ENCODE measurements around the gene TM9SF3. TPM values are rescaled to one million over a fixed set of nuclear protein-coding genes. Genes with fewer than 3 reads are reported as not detected.

TM9SF3 gene
- total and polyA plus RNA-seq, 2 of the 4 experiments (the other 2 are of a cell fraction) = 33.7 to 61.8 TPM

DNA sequence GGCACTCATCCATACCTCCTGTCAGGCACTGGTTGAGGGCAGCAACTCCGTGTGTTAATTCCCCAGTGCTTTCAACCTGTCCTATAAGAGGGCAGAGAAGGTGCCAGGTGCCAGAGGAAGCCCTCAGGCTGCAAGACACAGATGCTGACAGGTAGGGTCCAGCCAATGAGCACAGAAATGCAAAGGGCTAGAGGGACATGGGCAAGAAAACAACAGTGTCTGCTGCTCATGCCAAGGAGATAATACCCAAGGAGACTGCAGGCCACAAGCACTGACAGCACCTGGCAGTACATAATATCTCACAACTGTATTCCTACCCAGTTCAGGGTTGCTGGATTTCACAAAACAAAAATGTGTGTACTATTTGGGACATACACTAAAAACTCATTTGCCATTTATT lies 38.4 kb upstream of the TM9SF3 start:
- ATAC-seq (ENCODE audit: low read depth) (no peak), DNase-seq (no peak)
- Histone ChIP-seq H2BK15ac (ENCODE audit: low read depth, low read length) (no peak overlapping the region), H3K9me3 (ENCODE audit: control insufficient read depth, insufficient read depth, low read length) (no peaks in the 10 kb centered on the region), H3K4me2 (ENCODE audit: low read depth, low read length) (no peak overlapping the region), H2AK9ac (replicated peaks; ENCODE audit: low read depth, low read length, poor library complexity) (no peak overlapping the region), H2BK20ac (ENCODE audit: low read depth, low read length) (no peak overlapping the region), H3K18ac (ENCODE audit: low read depth, low read length) (no peak overlapping the region), H4K91ac (ENCODE audit: insufficient read depth, low read depth, low read length) (no peak overlapping the region), H3K79me1 (ENCODE audit: low read depth in 1 of 2, low read length in 2 of 2) (no peaks in the 10 kb centered on the region), H3K27ac (ENCODE audit: insufficient read depth, low read length) (no peak overlapping the region), H3K36me3 (ENCODE audit: control insufficient read depth, insufficient read depth, low read length) (no peaks in the 10 kb centered on the region), H2AK5ac (ENCODE audit: low read depth, low read length) (no peak overlapping the region), H3K14ac (replicated peaks; ENCODE audit: low read depth, low read length) (no peak overlapping the region), H3K27me3 (ENCODE audit: control insufficient read depth, insufficient read depth, low read length) (peaks cover 14% of the 10 kb centered on the region), H4K5ac (ENCODE audit: low read depth, low read length) (no peak overlapping the region), H3K9ac (ENCODE audit: low read depth, low read length) (no peak overlapping the region), H3K23ac (ENCODE audit: low read depth, low read length) (no peak overlapping the region), H2AFZ (replicated peaks; ENCODE audit: low read length, poor library complexity) (no peak overlapping the region), H3K4me1 (ENCODE audit: control insufficient read depth, insufficient read depth, low read length) (no peaks in the 10 kb centered on the region), H3K9me1 (ENCODE audit: insufficient read depth, low read length) (no peaks in the 10 kb centered on the region), H4K8ac (ENCODE audit: low read depth in 2 of 2, low read length in 2 of 2) (no peak overlapping the region), H3K4me3 (ENCODE audit: insufficient read depth, low read depth, low read length) (no peak overlapping the region), H2BK120ac (ENCODE audit: low read depth, low read length) (no peak overlapping the region), H3K4ac (ENCODE audit: low read depth, low read length) (no peak overlapping the region), H3K56ac (ENCODE audit: extremely low read depth, insufficient read depth, low read length) (no peak overlapping the region), H2BK5ac (ENCODE audit: low read depth, low read length, poor library complexity, severe bottlenecking) (no peak overlapping the region), H4K20me1 (ENCODE audit: insufficient read depth, low read length) (no peaks in the 10 kb centered on the region)
- TF ChIP-seq, protein P1, sequence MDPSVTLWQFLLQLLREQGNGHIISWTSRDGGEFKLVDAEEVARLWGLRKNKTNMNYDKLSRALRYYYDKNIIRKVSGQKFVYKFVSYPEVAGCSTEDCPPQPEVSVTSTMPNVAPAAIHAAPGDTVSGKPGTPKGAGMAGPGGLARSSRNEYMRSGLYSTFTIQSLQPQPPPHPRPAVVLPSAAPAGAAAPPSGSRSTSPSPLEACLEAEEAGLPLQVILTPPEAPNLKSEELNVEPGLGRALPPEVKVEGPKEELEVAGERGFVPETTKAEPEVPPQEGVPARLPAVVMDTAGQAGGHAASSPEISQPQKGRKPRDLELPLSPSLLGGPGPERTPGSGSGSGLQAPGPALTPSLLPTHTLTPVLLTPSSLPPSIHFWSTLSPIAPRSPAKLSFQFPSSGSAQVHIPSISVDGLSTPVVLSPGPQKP (IDR thresholded peaks at IDR 0.05; ENCODE audit: borderline replicate concordance, low read depth, low read length) = no peak
- TF ChIP-seq RCOR1 (IDR thresholded peaks at IDR 0.05; ENCODE audit: insufficient replicate concordance, low read length) = no peak
- no peak for TF ChIP-seq SMC3 (IDR thresholded peaks at IDR 0.05; ENCODE audit: low read depth, low read length)
- no peak for TF ChIP-seq NFE2L2 (IDR thresholded peaks at IDR 0.05; ENCODE audit: low read depth, low read length)
- TF ChIP-seq, protein P2, sequence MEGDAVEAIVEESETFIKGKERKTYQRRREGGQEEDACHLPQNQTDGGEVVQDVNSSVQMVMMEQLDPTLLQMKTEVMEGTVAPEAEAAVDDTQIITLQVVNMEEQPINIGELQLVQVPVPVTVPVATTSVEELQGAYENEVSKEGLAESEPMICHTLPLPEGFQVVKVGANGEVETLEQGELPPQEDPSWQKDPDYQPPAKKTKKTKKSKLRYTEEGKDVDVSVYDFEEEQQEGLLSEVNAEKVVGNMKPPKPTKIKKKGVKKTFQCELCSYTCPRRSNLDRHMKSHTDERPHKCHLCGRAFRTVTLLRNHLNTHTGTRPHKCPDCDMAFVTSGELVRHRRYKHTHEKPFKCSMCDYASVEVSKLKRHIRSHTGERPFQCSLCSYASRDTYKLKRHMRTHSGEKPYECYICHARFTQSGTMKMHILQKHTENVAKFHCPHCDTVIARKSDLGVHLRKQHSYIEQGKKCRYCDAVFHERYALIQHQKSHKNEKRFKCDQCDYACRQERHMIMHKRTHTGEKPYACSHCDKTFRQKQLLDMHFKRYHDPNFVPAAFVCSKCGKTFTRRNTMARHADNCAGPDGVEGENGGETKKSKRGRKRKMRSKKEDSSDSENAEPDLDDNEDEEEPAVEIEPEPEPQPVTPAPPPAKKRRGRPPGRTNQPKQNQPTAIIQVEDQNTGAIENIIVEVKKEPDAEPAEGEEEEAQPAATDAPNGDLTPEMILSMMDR (conservative IDR thresholded peaks at IDR 0.05; ENCODE audit: low read depth, low read length) = no peak
- TF ChIP-seq RFX5 (IDR thresholded peaks at IDR 0.05; ENCODE audit: low read depth, low read length) = no peak
- TF ChIP-seq, protein P3, sequence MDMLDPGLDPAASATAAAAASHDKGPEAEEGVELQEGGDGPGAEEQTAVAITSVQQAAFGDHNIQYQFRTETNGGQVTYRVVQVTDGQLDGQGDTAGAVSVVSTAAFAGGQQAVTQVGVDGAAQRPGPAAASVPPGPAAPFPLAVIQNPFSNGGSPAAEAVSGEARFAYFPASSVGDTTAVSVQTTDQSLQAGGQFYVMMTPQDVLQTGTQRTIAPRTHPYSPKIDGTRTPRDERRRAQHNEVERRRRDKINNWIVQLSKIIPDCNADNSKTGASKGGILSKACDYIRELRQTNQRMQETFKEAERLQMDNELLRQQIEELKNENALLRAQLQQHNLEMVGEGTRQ (IDR thresholded peaks at IDR 0.05; ENCODE audit: low read depth, low read length) = no peak
- TF ChIP-seq MXI1 (IDR thresholded peaks at IDR 0.05; ENCODE audit: borderline replicate concordance, low read depth, low read length) = no peak
- no peak for TF ChIP-seq RAD21 (IDR thresholded peaks at IDR 0.05; ENCODE audit: low read length)
- TF ChIP-seq POLR2A (IDR thresholded peaks at IDR 0.05; ENCODE audit: low read depth, low read length) = no peak
- no peak for TF ChIP-seq FOS (IDR thresholded peaks at IDR 0.05; ENCODE audit: low read depth, low read length)
- TF ChIP-seq MAZ (IDR thresholded peaks at IDR 0.05; ENCODE audit: borderline replicate concordance, low read depth, low read length) = no peak
- TF ChIP-seq MAFK (IDR thresholded peaks at IDR 0.05; ENCODE audit: low read depth, low read length) = no peak
- no peak for TF ChIP-seq CEBPB (IDR thresholded peaks at IDR 0.05; ENCODE audit: low read depth, low read length)
- no peak for TF ChIP-seq CHD1 (IDR thresholded peaks at IDR 0.05; ENCODE audit: low read depth, low read length)
- TF ChIP-seq BHLHE40 (IDR thresholded peaks at IDR 0.05; ENCODE audit: low read depth, low read length) = no peak
- dilution Hi-C loops (cut with HindIII; ENCODE audit: low sequenced_read_pairs, unreplicated experiment) = no loop called here
- intact Hi-C loops (cut with micrococcal nuclease) = no loop called here
- ChIA-PET CTCF (interaction anchor here (0.7 kb wide), 1 partner anchor 40 kb away, joined by 3 read pairs; no protein-coding TSS in a partner anchor), POLR2A (ENCODE audit: unreplicated experiment) (no interaction called here)
- no TSS peak for BruUV-seq (replicated peaks)
- WGBS, 2 experiments (ENCODE audit: extremely low coverage in 2 of 2, insufficient read length in 1 of 2) = no CpG with 5 or more reads among the region's 1 CpG
- in situ Hi-C loops (cut with MboI; ENCODE audit: low sequenced_read_pairs) = no loop called here
